GM15510 (cell line): ENCODE measurements around the gene STXBP6.

Experiments
- POLR2A ChIP-seq: IDR thresholded peaks from 3 replicates; pipeline ENCODE4 v1.6.1; 2011; ENCODE audit warnings: borderline replicate concordance; ENCODE audit not compliant: insufficient read length; ENCODE audit errors: extremely low read depth

The STXBP6 gene

DNA sequence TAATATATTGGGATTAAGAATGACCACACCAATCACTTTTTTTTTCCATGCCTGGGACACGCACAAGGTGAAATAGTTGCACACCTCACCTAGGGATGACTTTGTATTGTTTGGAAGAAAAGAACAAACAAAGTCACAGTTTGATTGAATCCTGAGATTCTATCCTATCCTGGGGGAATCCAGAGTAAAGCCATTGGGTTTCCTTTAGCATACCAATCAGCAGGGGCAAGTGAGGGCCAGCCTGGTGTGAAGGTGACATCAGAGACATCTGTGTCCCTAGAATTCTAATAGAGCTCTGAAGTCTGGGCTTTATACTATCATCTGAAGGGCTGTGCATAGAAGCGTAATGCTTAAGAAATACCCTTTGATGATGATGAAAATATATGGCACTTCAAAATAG lies 199.9 kb downstream of the STXBP6 start:
- no peak for TF ChIP-seq POLR2A

GRCh38 chr14:24849471-24849870 lies 200.5 kb downstream of the STXBP6 start:
- TF ChIP-seq POLR2A = no peak

DNA sequence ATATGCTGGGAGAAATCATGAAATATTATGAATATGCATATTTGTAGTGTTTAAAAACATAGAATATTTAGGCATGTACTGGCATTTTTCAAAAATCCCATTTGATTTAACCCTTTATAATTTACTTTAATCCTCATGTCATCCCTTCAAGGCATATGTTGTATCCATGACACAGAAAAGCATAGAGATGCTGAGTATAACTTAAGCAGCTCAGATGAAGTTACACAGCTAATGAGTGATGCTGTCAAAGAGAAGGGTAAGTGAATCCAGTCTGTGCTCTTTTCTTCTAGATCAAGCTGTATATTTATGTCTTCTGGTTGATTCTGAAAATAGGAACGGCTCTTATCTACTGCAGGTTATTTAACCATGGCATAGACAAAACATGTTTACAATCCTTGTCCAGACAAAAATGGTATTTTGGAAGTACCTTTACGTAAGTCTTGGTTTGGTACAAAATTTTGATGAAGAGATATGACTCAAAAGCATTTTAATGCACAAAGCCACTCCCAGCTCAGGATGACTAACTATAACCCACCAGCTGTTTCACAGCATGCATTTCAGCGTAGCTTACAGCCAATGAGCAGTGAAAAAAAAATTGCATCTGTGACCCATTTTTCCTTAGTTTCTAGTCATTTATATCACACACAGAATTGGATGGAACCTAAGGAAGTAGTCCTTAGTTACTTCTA lies 201.7 kb downstream of the STXBP6 start:
- no peak for TF ChIP-seq POLR2A

DNA sequence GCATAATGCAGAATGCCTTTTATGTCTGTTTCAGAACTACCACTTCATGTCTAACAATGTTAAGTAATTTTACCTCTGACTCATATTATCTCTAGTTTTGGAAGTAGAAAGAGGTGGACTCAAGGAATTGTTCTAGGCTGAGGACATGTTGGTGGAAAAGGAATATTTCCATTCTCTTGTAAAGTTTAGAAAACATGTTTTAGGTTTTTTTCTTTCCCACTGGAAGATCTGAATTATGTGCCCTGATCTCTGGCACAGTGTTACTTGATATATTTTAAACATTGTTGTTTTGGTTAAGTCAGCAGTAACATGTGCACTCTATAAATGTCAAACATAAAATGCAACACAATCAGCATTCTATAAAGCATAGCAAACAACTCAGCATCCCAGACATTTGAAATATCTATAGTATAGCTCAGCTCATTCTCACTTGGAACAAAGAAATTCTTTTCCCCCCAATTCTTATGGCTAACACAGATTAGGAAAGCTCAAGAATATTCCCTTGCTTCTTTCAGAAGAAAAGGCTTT lies 202.3 kb downstream of the STXBP6 start:
- no peak for TF ChIP-seq POLR2A

DNA sequence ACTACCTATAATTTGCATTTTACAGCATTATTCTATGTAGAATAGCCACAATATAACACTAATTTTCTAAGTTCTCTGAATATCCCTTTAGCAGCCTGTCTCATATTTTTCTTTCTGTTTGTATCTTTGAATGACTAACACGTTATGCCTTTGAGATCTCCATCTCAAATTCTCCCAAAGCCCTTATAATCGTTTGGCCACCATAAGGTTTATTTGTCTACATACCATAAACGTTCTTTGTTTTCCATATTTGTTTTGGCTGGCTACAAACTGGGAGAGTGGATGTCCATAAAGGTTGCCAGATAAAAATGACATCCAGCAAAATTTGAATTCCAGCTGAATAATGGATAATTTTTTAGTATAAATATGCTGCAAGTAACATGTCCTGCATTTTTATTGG lies 203.7 kb downstream of the STXBP6 start:
- TF ChIP-seq POLR2A = no peak

GRCh38 chr14:24845851-24846250 lies 204.1 kb downstream of the STXBP6 start:
- TF ChIP-seq POLR2A = no peak

- no peak for TF ChIP-seq POLR2A
Observed at GRCh38 chr14:24844011-24844410, 205.9 kb downstream of the STXBP6 start.

DNA sequence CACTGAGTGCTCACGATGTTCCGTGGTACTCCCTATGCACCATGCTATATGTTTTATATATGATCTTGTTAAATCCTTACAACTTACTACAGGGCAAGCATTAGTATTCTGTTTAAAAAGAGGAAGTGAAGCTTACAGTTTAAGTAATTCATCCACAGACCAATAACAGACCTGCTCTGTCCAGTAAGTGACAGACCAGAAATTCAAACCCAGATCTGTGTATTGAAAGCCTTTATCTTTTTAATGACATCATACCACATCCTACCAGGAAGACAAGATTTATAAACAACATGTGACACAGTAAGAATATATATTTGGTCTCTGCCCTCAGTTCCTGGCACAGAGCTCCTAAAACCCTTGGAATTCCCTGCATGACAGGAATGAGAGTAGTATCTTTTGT lies 206.5 kb downstream of the STXBP6 start:
- no peak for TF ChIP-seq POLR2A

DNA sequence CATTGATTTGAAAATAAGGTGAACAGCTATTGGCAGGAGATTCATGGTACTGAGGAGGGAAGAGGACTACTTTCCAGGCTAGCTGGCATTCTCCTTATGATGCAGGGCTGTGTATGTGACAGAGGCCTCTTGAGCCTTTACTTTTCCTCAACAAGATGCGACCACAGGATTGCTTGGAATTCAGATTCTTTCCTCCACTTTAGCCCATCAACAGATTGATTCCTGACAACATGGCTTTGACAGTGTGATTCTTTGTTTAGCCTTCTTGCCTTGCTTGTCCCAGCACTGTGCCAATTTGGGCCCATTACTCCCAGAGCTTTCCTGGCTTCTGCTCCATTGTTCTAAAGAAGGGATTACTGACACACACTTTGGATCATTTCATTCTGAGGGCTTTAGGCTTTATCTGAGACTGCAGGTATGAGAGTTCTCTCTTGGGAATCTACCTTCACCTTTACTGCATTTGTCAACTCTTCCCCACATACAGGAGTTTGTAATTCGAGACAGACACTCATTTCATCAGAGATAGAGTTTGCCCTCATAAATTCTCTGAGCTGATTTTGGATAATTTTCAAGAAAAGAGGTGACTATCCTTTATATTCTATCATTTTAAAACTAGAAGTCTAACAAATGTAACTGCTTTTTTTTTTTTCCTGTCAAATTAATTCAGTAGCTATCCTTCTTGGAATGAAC lies 209.6 kb downstream of the STXBP6 start:
- no peak for TF ChIP-seq POLR2A

- no peak for TF ChIP-seq POLR2A
Observed at GRCh38 chr14:24839617-24840203, 210.2 kb downstream of the STXBP6 start.

GRCh38 chr14:24838945-24839616 lies 210.9 kb downstream of the STXBP6 start:
- TF ChIP-seq POLR2A = no peak

GRCh38 chr14:24837280-24838046 lies 212.5 kb downstream of the STXBP6 start:
- no peak for TF ChIP-seq POLR2A

GRCh38 chr14:24834956-24835355 lies 215.0 kb downstream of the STXBP6 start:
- no peak for TF ChIP-seq POLR2A

DNA sequence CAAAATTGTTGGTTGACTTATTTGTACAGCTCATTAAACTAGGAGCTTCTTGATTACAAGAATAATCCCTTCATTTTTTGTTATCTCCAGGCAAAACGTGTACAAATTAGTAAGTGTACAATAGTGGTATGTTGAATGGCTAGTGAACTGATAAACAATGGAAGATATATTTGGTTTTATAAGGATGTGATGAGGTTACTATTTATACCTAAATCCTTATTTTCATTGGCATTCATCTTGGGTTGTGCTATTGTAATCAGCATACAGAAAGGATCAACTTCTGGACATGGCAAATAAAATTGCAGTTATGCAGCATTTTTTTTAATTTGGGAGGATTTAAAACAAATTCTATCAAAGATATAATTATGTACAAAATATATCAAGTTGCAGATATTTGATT lies 216.6 kb downstream of the STXBP6 start:
- no peak for TF ChIP-seq POLR2A

- TF ChIP-seq POLR2A = no peak
Observed at GRCh38 chr14:24831677-24832076, 218.3 kb downstream of the STXBP6 start.

DNA sequence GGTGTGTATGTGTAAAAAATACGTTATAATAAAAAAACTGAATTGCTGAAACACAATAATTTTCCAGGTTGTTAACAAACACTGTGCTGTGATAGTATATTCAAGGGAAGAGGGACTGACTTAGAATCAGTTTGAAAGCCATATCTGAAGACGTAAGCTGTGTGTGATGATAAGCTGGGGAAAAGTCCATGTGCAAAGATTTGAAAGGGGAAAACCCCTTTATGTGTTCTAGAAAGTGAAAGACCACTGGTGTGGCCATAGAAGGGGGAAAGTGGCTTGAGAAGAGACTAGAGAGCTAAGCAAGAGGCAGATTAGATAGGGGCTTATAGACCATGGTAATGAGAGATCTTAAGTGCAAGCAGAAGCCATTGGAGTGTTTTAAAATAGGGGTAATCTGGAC lies 220.1 kb downstream of the STXBP6 start:
- no peak for TF ChIP-seq POLR2A

- no peak for TF ChIP-seq POLR2A
Observed at GRCh38 chr14:24828486-24828885, 221.5 kb downstream of the STXBP6 start.
